Ovary (tissue), 9 donors: ENCODE measurements around the gene UMAD1. TPM values are rescaled to one million over a fixed set of nuclear protein-coding genes. Genes with fewer than 3 reads are reported as not detected.

Experiments
- DNase-seq, 5 donors: peaks; one replicate each; pipeline ENCODE4 v3.0.0-alpha.2; 2019 to 2020
- H3K27ac ChIP-seq, 2 donors: fragments of 200-600 bp; one replicate each; pipeline versions ENCODE4 v1.5.1 to v1.8.0; 2019 to 2022
- H3K27me3 ChIP-seq: fragments of 200-600 bp; one replicate; pipeline ENCODE4 v1.8.0; 2022
- H3K36me3 ChIP-seq: fragments of 200-600 bp; sonication (generic); one replicate; pipeline ENCODE4 v1.5.1; 2019
- H3K4me1 ChIP-seq: one replicate; pipeline ENCODE4 v1.8.1; 2013; ENCODE audit warnings: mild to moderate bottlenecking, moderate library complexity; ENCODE audit not compliant: insufficient read depth
- H3K4me3 ChIP-seq: fragments of 200-600 bp; sonication (generic); one replicate; pipeline ENCODE4 v1.5.1; 2017
- H3K9me3 ChIP-seq, 2 donors: fragments of 200-600 bp in 1 of 2; sonication (generic) in 1 of 2; one replicate each; pipeline versions ENCODE4 v1.5.1 to v1.8.1; 2013 to 2019; ENCODE audit warnings: mild to moderate bottlenecking in 1 of 2, moderate library complexity in 1 of 2
- EP300 ChIP-seq: sonication (generic); formaldehyde crosslinking; IDR thresholded peaks from one replicate; pipeline ENCODE4 v1.6.1; 2017; ENCODE audit warnings: antibody characterized with exemption
- POLR2A ChIP-seq: fragments of 450-650 bp; IDR thresholded peaks from one replicate; pipeline ENCODE4 v1.6.1; 2017; ENCODE audit warnings: antibody characterized with exemption, mild to moderate bottlenecking, moderate library complexity
- WGBS, 3 donors: extraction: QIAGEN DNeasy Blood & Tissue Kit in 1 of 3; methylation state at CpG; one replicate each; pipeline versions ENCODE4 v1.1.5 to v1.1.7; 2013 to 2017; 5-methylcytosine and 5-hydroxymethylcytosine counted together
- intact Hi-C, 4 donors: fragments of 100-400 bp; cut with DNase I; formaldehyde crosslinking; loops; one replicate each; pipeline versions ENCODE4 v1.11.0 to v1.15.1; 2022 to 2023
- polyA plus RNA-seq, 2 donors: library from polyadenylated mRNA; stranded (reverse); fragments of 200-250 nt in 1 of 2; fragments of 350-450 nt in 1 of 2; fragmentation: Illumina TruSeq in 1 of 2; extraction: RNeasy Lipid Tissue Mini Kit (QIAGEN cat#74804) in 1 of 2; gene quantifications; one replicate each; pipeline ENCODE4 v1.2.3, GENCODE V29; 2013 to 2014
- total RNA-seq, 7 donors: library from RNA; depleted of rRNA in 2 of 7; stranded (reverse); fragments of >200 nt in 2 of 7; fragmentation: NEBNext Ultra II Directional in 3 of 7; extraction: Animal tissue kit (Norgen Biotek cat#: 25700) in 3 of 7; gene quantifications; one replicate each; pipeline versions ENCODE4 v1.1.0 to v1.2.4, GENCODE V29; 2016 to 2023
- TF ChIP-seq, protein P1 (sequence below), 3 donors: fragments of 450-650 bp in 2 of 3; fragments of 200-600 bp in 1 of 3; IDR thresholded peaks; one replicate each; pipeline versions ENCODE4 v1.5.1 to v1.8.0; 2016 to 2022; ENCODE audit warnings: antibody characterized with exemption in 3 of 3, mild to moderate bottlenecking in 1 of 3
- donor health status: DM: no; HTN: no; CAD: no; lungs with moderate emphysema.
- donor health status: DM: no; HTN: no; CAD: no.
- donor health status: Bipolar disorder and iron deficiency.
- donor health status: DM: yes; HTN: yes; CAD: no.
- donor health status: DM: no; HTN: no; CAD: no.
- donor health status: DM: yes; HTN: yes; CAD: no.

UMAD1 gene
- total and polyA plus RNA-seq, 9 donors: 10.4 to 19.1 (median 16.2) TPM

- Histone ChIP-seq H3K9me3 (no peaks in the 10 kb centered on the region), H3K27me3 (no peaks in the 10 kb centered on the region), H3K4me3 (no peak overlapping the region), H3K27ac (no peak overlapping the region), H3K36me3 (no peaks in the 10 kb centered on the region), H3K4me1 (no peaks in the 10 kb centered on the region)
- intact Hi-C loops: no loop called here
- WGBS, 3 donors: 75 to 97% (median 92%) methylated on average over 1 of the region's 1 CpG
- no peak for DNase-seq
- no peak for TF ChIP-seq POLR2A
- TF ChIP-seq EP300: no peak
- TF ChIP-seq, protein P1, sequence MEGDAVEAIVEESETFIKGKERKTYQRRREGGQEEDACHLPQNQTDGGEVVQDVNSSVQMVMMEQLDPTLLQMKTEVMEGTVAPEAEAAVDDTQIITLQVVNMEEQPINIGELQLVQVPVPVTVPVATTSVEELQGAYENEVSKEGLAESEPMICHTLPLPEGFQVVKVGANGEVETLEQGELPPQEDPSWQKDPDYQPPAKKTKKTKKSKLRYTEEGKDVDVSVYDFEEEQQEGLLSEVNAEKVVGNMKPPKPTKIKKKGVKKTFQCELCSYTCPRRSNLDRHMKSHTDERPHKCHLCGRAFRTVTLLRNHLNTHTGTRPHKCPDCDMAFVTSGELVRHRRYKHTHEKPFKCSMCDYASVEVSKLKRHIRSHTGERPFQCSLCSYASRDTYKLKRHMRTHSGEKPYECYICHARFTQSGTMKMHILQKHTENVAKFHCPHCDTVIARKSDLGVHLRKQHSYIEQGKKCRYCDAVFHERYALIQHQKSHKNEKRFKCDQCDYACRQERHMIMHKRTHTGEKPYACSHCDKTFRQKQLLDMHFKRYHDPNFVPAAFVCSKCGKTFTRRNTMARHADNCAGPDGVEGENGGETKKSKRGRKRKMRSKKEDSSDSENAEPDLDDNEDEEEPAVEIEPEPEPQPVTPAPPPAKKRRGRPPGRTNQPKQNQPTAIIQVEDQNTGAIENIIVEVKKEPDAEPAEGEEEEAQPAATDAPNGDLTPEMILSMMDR (IDR thresholded peaks at IDR 0.05): no peak
These were observed 171.6 kb downstream of the UMAD1 start for GRCh38 chr7:7812112-7812511.

GRCh38 chr7:7815395-7815794, 174.8 kb downstream of the UMAD1 start:
- no peaks in the 10 kb centered on the region for H3K27me3 ChIP-seq
- no peak for DNase-seq
- H3K4me1 ChIP-seq: no peaks in the 10 kb centered on the region
- no peak overlapping the region for H3K4me3 ChIP-seq
- no peak overlapping the region for H3K27ac ChIP-seq
- no peaks in the 10 kb centered on the region for H3K9me3 ChIP-seq
- intact Hi-C loops: no loop called here
- WGBS, 3 donors: 93 to 100% (median 97%) methylated on average over 1 of the region's 1 CpG
- no peaks in the 10 kb centered on the region for H3K36me3 ChIP-seq
- TF ChIP-seq POLR2A (no peak), EP300 (no peak)
- TF ChIP-seq, protein P1 (IDR thresholded peaks at IDR 0.05): no peak

- Histone ChIP-seq H3K9me3 (no peaks in the 10 kb centered on the region), H3K27ac (no peak overlapping the region), H3K27me3 (no peaks in the 10 kb centered on the region), H3K4me3 (no peak overlapping the region), H3K36me3 (no peaks in the 10 kb centered on the region), H3K4me1 (no peaks in the 10 kb centered on the region)
- TF ChIP-seq, protein P1 (IDR thresholded peaks at IDR 0.05): no peak
- TF ChIP-seq POLR2A: no peak
- no peak for TF ChIP-seq EP300
- WGBS, 3 donors: 79 to 80% (median 79%) methylated on average over 7 of the region's 7 CpGs
- intact Hi-C loops: no loop called here
- no peak for DNase-seq
These were observed 175.5 kb downstream of the UMAD1 start for GRCh38 chr7:7816084-7816483.

GRCh38 chr7:7816816-7817536, 176.4 kb downstream of the UMAD1 start:
- Histone ChIP-seq H3K4me1 (no peaks in the 10 kb centered on the region), H3K9me3 (no peaks in the 10 kb centered on the region), H3K36me3 (no peaks in the 10 kb centered on the region), H3K4me3 (no peak overlapping the region), H3K27ac (no peak overlapping the region), H3K27me3 (no peaks in the 10 kb centered on the region)
- WGBS, 3 donors: 78 to 80% (median 80%) methylated on average over 7 of the region's 7 CpGs
- no peak for DNase-seq
- intact Hi-C loops: no loop called here
- TF ChIP-seq, protein P1 (IDR thresholded peaks at IDR 0.05): no peak
- TF ChIP-seq POLR2A (no peak), EP300 (no peak)
